Activated CD8-positive, alpha-beta memory T cell treated with anti-CD3 and anti-CD28 coated beads, Interleukin-2, amount 10 ng/mL, durations not matched to agents 7 days and 5 days (primary cell): Measurements from ENCODE around the gene IFIH1. TPM values are rescaled to one million over a fixed set of nuclear protein-coding genes. Genes with fewer than 3 reads are reported as not detected.

Source experiments
- ATAC-seq: fragments of 150-1000 bp; cut with Tn5 transposase; one replicate; pipeline ENCODE4 v1.10.0; 2021; ENCODE audit warnings: moderate library complexity
- CTCF ChIA-PET: fragments of 350-600 bp; sonication (Branson Sonifier 250); formaldehyde crosslinking; loops from one replicate; lab custom pipeline; 2021; ENCODE audit warnings: antibody characterized with exemption; lab: Charles Lee
- DNase-seq: peaks from one replicate; pipeline ENCODE4 v3.0.0-alpha.2; 2020
- H3K27ac Mint-ChIP-seq: one replicate; pipeline ENCODE4 v1.8.0; 2021; ENCODE audit warnings: mild to moderate bottlenecking, mixed read lengths
- H3K27me3 Mint-ChIP-seq: one replicate; pipeline ENCODE4 v1.8.0; 2021; ENCODE audit warnings: mixed read lengths
- H3K36me3 Mint-ChIP-seq: one replicate; pipeline ENCODE4 v1.8.0; 2021; ENCODE audit warnings: mild to moderate bottlenecking, mixed read lengths
- H3K4me1 Mint-ChIP-seq: one replicate; pipeline ENCODE4 v1.8.0; 2021; ENCODE audit warnings: mixed read lengths
- H3K4me3 Mint-ChIP-seq: one replicate; pipeline ENCODE4 v1.8.0; 2021; ENCODE audit warnings: mild to moderate bottlenecking, moderate library complexity, mixed read lengths
- H3K9me3 Mint-ChIP-seq: one replicate; pipeline ENCODE4 v1.8.0; 2022; ENCODE audit warnings: low read depth, mixed read lengths
- total RNA-seq, 2 experiments: library from RNA; stranded (reverse); gene quantifications; one replicate each; pipeline ENCODE4 v1.2.3, GENCODE V29; 2021

IFIH1 gene
- total RNA-seq, 2 experiments from 2014 or later, result 66.8 to 90.0 TPM

DNA sequence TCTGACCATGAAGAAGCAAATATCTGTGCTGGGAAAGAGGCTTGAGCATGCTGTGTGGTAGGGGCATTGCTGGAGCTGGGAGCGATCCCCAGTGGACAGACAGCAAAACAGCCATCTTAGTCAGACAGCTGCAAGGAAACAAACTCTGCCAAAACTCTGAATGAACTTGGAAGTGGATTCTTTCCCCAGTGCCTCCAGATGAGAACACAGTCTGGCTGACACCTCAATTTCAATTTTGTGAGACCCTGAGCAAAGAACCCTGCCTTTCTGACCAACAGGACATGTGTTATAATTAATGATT is 52.1 kb downstream of the IFIH1 start:
- Mint-ChIP-seq H3K36me3 (peaks cover 61% of the 10 kb centered on the region), H3K27ac (no peak overlapping the region), H3K4me3 (no peak overlapping the region), H3K9me3 (no peaks in the 10 kb centered on the region), H3K27me3 (no peaks in the 10 kb centered on the region), H3K4me1 (peaks cover 10% of the 10 kb centered on the region)
- no peak for ATAC-seq
- CTCF ChIA-PET, result no interaction called here
- DNase-seq, result no peak

- Mint-ChIP-seq H3K4me3 (no peak overlapping the region), H3K27ac (peak overlapping the region; percentile 8), H3K4me1 (peaks cover 16% of the 10 kb centered on the region), H3K36me3 (peaks cover 58% of the 10 kb centered on the region), H3K9me3 (no peaks in the 10 kb centered on the region), H3K27me3 (no peaks in the 10 kb centered on the region)
- CTCF ChIA-PET, result no interaction called here
- DNase-seq, result no peak
- ATAC-seq, result no peak
These were observed 52.6 kb downstream of the IFIH1 start for GRCh38 chr2:162265666-162266459.

DNA sequence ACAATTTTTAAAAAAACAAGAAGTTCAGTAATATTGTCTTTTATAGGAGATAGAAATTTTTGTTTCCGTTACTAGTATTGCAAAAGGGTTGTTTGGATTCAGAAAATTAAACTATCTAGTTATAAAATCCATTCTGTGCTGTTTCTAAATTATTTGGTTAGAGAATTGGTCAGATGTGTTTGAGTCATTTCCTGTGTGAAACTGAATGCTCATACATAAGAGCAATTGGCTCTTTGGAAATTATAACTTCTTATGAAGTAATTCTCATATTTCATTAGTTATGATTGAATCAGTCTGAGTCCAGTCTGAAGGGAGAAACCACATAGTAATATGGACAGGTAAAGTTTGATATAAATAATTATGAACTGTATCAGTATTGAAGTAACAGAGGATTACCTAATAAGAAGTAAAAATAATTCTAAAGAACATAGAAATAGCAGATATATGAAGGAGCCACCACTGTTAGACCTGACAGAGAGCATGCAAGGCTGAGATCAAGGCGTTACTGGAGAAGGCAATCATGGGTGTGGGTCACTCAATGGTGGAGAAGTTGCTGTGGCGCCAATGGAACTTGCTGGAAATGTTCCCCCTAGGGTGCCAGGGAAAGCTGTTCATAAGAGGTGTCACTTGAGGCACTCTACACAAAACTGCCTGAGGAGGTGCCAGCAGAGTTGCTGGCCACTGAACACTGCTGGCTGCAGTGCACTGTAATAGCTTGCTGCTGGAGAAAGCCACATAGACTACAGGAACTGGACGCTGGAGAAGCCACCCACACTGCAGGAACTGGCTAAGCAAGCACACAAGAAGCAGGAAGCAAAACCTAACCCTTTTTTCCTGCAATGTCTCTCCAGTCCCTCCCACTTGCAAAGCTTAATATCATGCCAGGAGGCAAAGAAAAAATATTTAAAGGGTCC is 57.2 kb downstream of the IFIH1 start:
- ATAC-seq, result peak; percentile 72
- peaks cover 18% of the 10 kb centered on the region for H3K4me1 Mint-ChIP-seq
- DNase-seq, result peak; percentile 54
- H3K27me3 Mint-ChIP-seq, result peaks cover 3% of the 10 kb centered on the region
- no peaks in the 10 kb centered on the region for H3K9me3 Mint-ChIP-seq
- no peak overlapping the region for H3K4me3 Mint-ChIP-seq
- H3K27ac Mint-ChIP-seq, result peak overlapping the region; percentile 68
- H3K36me3 Mint-ChIP-seq, result peaks cover 25% of the 10 kb centered on the region
- CTCF ChIA-PET, result interaction anchor here (0.5 to 2.5 kb wide), 6 partner anchors 8 to 199 kb away, joined by 3 to 8 read pairs (median 4); no protein-coding TSS in a partner anchor

GRCh38 chr2:162258686-162259085 is 59.8 kb downstream of the IFIH1 start:
- no peak overlapping the region for H3K27ac Mint-ChIP-seq
- H3K27me3 Mint-ChIP-seq, result peaks cover 3% of the 10 kb centered on the region
- no peaks in the 10 kb centered on the region for H3K9me3 Mint-ChIP-seq
- CTCF ChIA-PET, result interaction anchor here (1.2 kb wide), 1 partner anchor 105 kb away, joined by 3 read pairs; no protein-coding TSS in a partner anchor
- H3K4me3 Mint-ChIP-seq, result no peak overlapping the region
- ATAC-seq, result no peak
- no peak for DNase-seq
- H3K36me3 Mint-ChIP-seq, result peaks cover 6% of the 10 kb centered on the region
- H3K4me1 Mint-ChIP-seq, result peaks cover 18% of the 10 kb centered on the region

DNA sequence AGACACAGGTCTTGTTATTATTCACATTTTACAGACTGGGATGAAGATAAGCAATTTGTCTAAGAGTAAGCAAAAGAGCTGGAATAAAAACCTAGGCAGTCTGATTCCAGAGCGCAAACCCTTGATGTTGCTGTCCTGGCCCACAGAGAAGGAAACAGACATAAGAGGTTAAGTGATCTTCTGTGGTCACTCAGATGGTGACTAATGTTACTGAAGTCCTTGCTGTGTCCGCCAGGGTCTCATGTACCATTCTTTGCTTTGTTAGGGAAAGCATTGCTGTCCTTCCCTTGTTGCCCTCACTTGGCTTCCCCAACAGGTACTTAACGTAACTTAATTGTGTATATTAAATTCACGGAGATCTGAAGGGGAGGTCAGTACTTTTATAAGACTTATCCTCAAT is 60.3 kb downstream of the IFIH1 start:
- DNase-seq (no peak), ATAC-seq (no peak)
- H3K4me3 Mint-ChIP-seq, result no peak overlapping the region
- peaks cover 3% of the 10 kb centered on the region for H3K36me3 Mint-ChIP-seq
- peaks cover 18% of the 10 kb centered on the region for H3K4me1 Mint-ChIP-seq
- no peaks in the 10 kb centered on the region for H3K9me3 Mint-ChIP-seq
- CTCF ChIA-PET, result interaction anchor here (1.2 kb wide), 1 partner anchor 105 kb away, joined by 3 read pairs; no protein-coding TSS in a partner anchor
- no peak overlapping the region for H3K27ac Mint-ChIP-seq
- H3K27me3 Mint-ChIP-seq, result peaks cover 3% of the 10 kb centered on the region

GRCh38 chr2:162257425-162257824 is 61.1 kb downstream of the IFIH1 start:
- H3K36me3 Mint-ChIP-seq, result no peaks in the 10 kb centered on the region
- H3K9me3 Mint-ChIP-seq, result no peaks in the 10 kb centered on the region
- no peak overlapping the region for H3K4me3 Mint-ChIP-seq
- CTCF ChIA-PET, result interaction anchor here (0.9 to 1.2 kb wide), 3 partner anchors 30 to 104 kb away, joined by 3 to 4 read pairs (median 3); no protein-coding TSS in a partner anchor
- DNase-seq (no peak), ATAC-seq (no peak)
- no peak overlapping the region for H3K27ac Mint-ChIP-seq
- peaks cover 15% of the 10 kb centered on the region for H3K4me1 Mint-ChIP-seq
- peaks cover 3% of the 10 kb centered on the region for H3K27me3 Mint-ChIP-seq

DNA sequence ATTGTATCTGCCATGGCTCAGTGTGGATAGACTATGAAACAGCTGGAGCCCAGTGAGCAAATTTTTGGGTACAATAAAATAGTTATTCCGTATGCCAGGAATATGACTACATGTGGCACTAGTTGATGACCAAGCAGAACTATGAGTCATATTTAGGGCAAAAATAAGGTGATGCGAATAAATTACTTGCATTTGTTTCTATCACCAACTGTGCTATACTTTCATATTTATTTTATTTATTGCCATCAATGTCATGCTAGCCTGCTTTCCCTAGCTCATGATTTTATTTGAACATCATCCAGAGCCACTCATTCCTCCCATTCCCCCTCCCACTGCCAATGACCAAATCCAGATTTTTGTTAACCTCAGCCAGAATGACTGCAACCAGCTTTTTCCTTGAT is 61.9 kb downstream of the IFIH1 start:
- DNase-seq (no peak), ATAC-seq (no peak)
- no peak overlapping the region for H3K4me3 Mint-ChIP-seq
- no peaks in the 10 kb centered on the region for H3K9me3 Mint-ChIP-seq
- no peaks in the 10 kb centered on the region for H3K36me3 Mint-ChIP-seq
- CTCF ChIA-PET, result interaction anchor here (0.8 to 1.1 kb wide), 3 partner anchors 31 to 44 kb away, joined by 3 to 4 read pairs (median 3); no protein-coding TSS in a partner anchor
- H3K4me1 Mint-ChIP-seq, result peaks cover 9% of the 10 kb centered on the region
- no peak overlapping the region for H3K27ac Mint-ChIP-seq
- H3K27me3 Mint-ChIP-seq, result peaks cover 3% of the 10 kb centered on the region

GRCh38 chr2:162254236-162254871 is 64.1 kb downstream of the IFIH1 start:
- no peaks in the 10 kb centered on the region for H3K9me3 Mint-ChIP-seq

GRCh38 chr2:162253435-162253834 is 65.0 kb downstream of the IFIH1 start:
- DNase-seq, result no peak
- Mint-ChIP-seq H3K36me3 (no peaks in the 10 kb centered on the region), H3K27me3 (peaks cover 14% of the 10 kb centered on the region), H3K27ac (no peak overlapping the region), H3K9me3 (no peaks in the 10 kb centered on the region), H3K4me1 (no peaks in the 10 kb centered on the region), H3K4me3 (no peak overlapping the region)
- no peak for ATAC-seq
- CTCF ChIA-PET, result interaction anchor here (0.7 kb wide), 1 partner anchor 9 kb away, joined by 3 read pairs; no protein-coding TSS in a partner anchor

More at GRCh38 chr2:162254236-162254871, 64.1 kb downstream of the IFIH1 start:
- peaks cover 8% of the 10 kb centered on the region for H3K27me3 Mint-ChIP-seq
- no peak overlapping the region for H3K27ac Mint-ChIP-seq
- H3K4me1 Mint-ChIP-seq, result no peaks in the 10 kb centered on the region
- no peak for DNase-seq
- CTCF ChIA-PET, result no interaction called here
- H3K36me3 Mint-ChIP-seq, result no peaks in the 10 kb centered on the region
- H3K4me3 Mint-ChIP-seq, result no peak overlapping the region
- ATAC-seq, result no peak

- no peak for ATAC-seq
- no peak for DNase-seq
These were observed 66.3 kb downstream of the IFIH1 start for GRCh38 chr2:162252153-162252552.

DNA sequence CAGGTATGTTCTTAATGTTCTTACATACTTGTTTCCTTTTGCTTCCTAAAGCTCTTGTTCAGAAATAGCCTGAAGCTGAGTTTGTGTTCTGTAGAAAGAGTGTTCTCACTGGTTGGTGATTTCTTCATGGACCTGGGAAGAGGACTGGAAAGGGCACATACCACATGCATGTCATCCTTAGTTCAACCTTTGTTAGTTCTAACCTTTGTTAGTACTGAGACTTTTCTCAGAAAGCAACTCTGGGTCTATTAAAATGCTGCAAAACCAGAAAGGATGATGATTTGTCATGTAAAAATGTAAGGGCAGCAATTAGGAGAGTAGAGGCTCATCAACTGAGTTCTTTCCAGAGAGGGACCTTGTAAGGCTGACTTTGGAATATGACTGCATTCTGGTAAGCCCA is 72.7 kb downstream of the IFIH1 start:
- Mint-ChIP-seq H3K27ac (no peak overlapping the region), H3K27me3 (peaks cover 54% of the 10 kb centered on the region), H3K4me3 (no peak overlapping the region), H3K4me1 (no peaks in the 10 kb centered on the region), H3K9me3 (no peaks in the 10 kb centered on the region), H3K36me3 (no peaks in the 10 kb centered on the region)
- no peak for DNase-seq
- CTCF ChIA-PET, result interaction anchor here (1.5 to 1.8 kb wide), 2 partner anchors 16 to 25 kb away, joined by 3 to 4 read pairs; no protein-coding TSS in a partner anchor
- ATAC-seq, result no peak

More at GRCh38 chr2:162252153-162252552, 66.3 kb downstream of the IFIH1 start:
- H3K27me3 Mint-ChIP-seq, result peaks cover 19% of the 10 kb centered on the region
- H3K4me3 Mint-ChIP-seq, result no peak overlapping the region
- H3K36me3 Mint-ChIP-seq, result no peaks in the 10 kb centered on the region
- H3K27ac Mint-ChIP-seq, result no peak overlapping the region
- H3K9me3 Mint-ChIP-seq, result no peaks in the 10 kb centered on the region
- CTCF ChIA-PET, result interaction anchor here (0.5 kb wide), 1 partner anchor 660 kb away, joined by 3 read pairs; no protein-coding TSS in a partner anchor
- no peaks in the 10 kb centered on the region for H3K4me1 Mint-ChIP-seq

DNA sequence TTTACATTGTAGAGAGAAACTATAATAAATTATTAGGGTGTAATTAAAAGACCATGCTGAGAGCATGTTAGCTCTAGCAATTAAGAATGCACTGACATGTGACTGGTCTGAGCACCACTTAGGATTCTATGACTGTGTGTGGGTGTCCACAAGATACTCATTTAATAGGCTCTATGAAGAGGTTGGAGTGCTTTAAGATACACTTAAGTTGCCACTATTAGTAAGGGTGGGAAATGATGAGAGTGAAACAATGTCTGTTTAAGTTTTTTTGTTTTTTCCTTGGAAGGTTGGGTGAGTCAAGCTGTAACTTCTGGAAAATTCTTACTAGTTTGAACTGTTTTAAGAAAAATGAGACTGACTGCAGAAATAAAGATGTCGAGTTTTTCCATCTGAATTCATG is 73.4 kb downstream of the IFIH1 start:
- no peak overlapping the region for H3K27ac Mint-ChIP-seq
- DNase-seq (no peak), ATAC-seq (no peak)
- H3K9me3 Mint-ChIP-seq, result no peaks in the 10 kb centered on the region
- no peaks in the 10 kb centered on the region for H3K36me3 Mint-ChIP-seq
- peaks cover 56% of the 10 kb centered on the region for H3K27me3 Mint-ChIP-seq
- H3K4me1 Mint-ChIP-seq, result no peaks in the 10 kb centered on the region
- no peak overlapping the region for H3K4me3 Mint-ChIP-seq
- CTCF ChIA-PET, result interaction anchor here (1.5 to 1.8 kb wide), 2 partner anchors 17 to 25 kb away, joined by 3 to 4 read pairs; no protein-coding TSS in a partner anchor
